ENCODE measurements around the gene CORO1C.

- TF ChIP-seq CTCF (IDR thresholded peaks at IDR 0.05; ENCODE audit: borderline replicate concordance, extremely low read depth, low read length, poor library complexity, severe bottlenecking) (no peak), EZH2 (IDR thresholded peaks at IDR 0.05; ENCODE audit: borderline replicate concordance, low read depth, low read length, severe bottlenecking) (no peak)
Observed at GRCh38 chr12:108630481-108631207, 100.7 kb downstream of the CORO1C start.

Measured in DND-41 (cell line).